ENCODE results near the gene UBN2.

DNA sequence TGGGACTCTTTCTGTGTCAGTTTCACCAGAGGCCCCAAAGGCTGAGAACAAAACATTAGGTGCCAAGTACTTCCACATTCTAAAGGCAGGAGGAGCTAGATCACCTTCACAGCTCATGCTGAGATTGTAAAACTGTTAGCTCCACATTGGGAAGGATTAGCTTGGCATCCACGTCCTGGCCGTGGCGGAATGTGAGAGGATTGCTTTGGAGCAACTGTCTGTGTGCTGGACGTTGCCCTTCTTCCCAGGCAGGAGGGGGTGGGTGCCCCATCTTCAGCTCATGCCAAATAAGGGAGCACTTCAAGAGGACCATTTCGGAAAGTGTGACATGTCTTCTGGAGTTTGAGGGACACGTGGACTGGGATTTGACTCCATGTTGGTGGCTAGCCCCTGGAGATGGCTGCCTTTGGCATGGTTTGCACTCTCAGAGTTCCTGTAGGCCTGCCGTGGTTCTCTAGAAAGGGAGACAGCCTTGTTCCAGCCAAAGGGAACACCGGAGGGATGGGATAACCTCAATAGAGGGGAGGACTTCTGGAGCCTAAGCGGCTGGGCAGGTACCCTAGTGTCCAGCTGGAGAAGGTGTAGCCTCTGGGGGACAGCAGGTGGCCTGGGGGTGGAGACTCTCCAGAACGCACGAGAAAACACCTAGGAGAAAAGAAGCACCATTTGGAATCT, 90.2 kb downstream of the UBN2 start:
- TF ChIP-seq, protein P1, sequence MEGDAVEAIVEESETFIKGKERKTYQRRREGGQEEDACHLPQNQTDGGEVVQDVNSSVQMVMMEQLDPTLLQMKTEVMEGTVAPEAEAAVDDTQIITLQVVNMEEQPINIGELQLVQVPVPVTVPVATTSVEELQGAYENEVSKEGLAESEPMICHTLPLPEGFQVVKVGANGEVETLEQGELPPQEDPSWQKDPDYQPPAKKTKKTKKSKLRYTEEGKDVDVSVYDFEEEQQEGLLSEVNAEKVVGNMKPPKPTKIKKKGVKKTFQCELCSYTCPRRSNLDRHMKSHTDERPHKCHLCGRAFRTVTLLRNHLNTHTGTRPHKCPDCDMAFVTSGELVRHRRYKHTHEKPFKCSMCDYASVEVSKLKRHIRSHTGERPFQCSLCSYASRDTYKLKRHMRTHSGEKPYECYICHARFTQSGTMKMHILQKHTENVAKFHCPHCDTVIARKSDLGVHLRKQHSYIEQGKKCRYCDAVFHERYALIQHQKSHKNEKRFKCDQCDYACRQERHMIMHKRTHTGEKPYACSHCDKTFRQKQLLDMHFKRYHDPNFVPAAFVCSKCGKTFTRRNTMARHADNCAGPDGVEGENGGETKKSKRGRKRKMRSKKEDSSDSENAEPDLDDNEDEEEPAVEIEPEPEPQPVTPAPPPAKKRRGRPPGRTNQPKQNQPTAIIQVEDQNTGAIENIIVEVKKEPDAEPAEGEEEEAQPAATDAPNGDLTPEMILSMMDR (conservative IDR thresholded peaks at IDR 0.05; ENCODE audit: low read length) = peak; percentile 56
- TF ChIP-seq EZH2phosphoT487 (IDR thresholded peaks at IDR 0.05; ENCODE audit: borderline replicate concordance) = no peak
